Body of pancreas (tissue), 4 donors: ENCODE measurements around the gene SMG1. TPM values are rescaled to one million over a fixed set of nuclear protein-coding genes. Genes with fewer than 3 reads are reported as not detected.

Source experiments
- ATAC-seq: fragments of 150-250 bp; one replicate; pipeline ENCODE4 v1.9.1; 2016
- DNase-seq, 4 donors: peaks; one replicate each; pipeline ENCODE4 v3.0.0-alpha.2; 2019
- H3K27ac ChIP-seq, 4 donors: fragments of 200-600 bp; sonication (generic); 1 replicate in 3 of 4; 2 replicates in 1 of 4; pipeline versions ENCODE4 v1.5.1 to v1.6.1; 2016 to 2019; ENCODE audit warnings: mild to moderate bottlenecking in 1 of 4, mixed read lengths in 1 of 4, moderate library complexity in 1 of 4
- H3K27me3 ChIP-seq, 2 donors: fragments of 200-600 bp; sonication (generic); one replicate each; pipeline ENCODE4 v1.6.0; 2016; ENCODE audit warnings: mild to moderate bottlenecking in 1 of 2
- H3K36me3 ChIP-seq, 2 donors: fragments of 200-600 bp; sonication (generic); replicated peaks in 1 of 2; 2 replicates each; pipeline ENCODE4 v1.5.1; 2016; ENCODE audit warnings: low read depth in 2 of 2; ENCODE audit not compliant: insufficient read depth in 1 of 2
- H3K4me1 ChIP-seq: fragments of 200-600 bp; sonication (generic); one replicate; pipeline ENCODE4 v1.6.0; 2016
- H3K4me3 ChIP-seq, 2 donors: fragments of 200-600 bp; sonication (generic); 1 replicate in 1 of 2; 2 replicates in 1 of 2; pipeline ENCODE4 v1.5.1; 2016 to 2019
- H3K9me3 ChIP-seq, 3 donors: fragments of 200-600 bp; sonication (generic); 1 replicate in 2 of 3; 2 replicates in 1 of 3; pipeline ENCODE4 v1.5.1; 2016
- CTCF ChIP-seq, 7 experiments: fragments of 450-650 bp in 4 of 7; fragments of 200-600 bp in 3 of 7; sonication (generic) in 3 of 7; IDR thresholded peaks; one replicate each; pipeline ENCODE4 v1.5.1; 2016 to 2019; ENCODE audit warnings: antibody characterized with exemption in 7 of 7
- POLR2A ChIP-seq, 3 donors: fragments of 450-650 bp; IDR thresholded peaks; one replicate each; pipeline ENCODE4 v1.6.1; 2016; ENCODE audit warnings: antibody characterized with exemption in 3 of 3, mild to moderate bottlenecking in 2 of 3
- WGBS, 2 donors: methylation state at CpG; one replicate each; pipeline ENCODE4 v1.1.5; 2017; 5-methylcytosine and 5-hydroxymethylcytosine counted together
- intact Hi-C: fragments of 100-400 bp; cut with DNase I; formaldehyde crosslinking; loops from one replicate; pipeline ENCODE4 v1.15.1; 2023
- total RNA-seq, 2 donors: library from RNA; depleted of rRNA; stranded (reverse); fragments of >200 nt; gene quantifications; one replicate each; pipeline ENCODE4 v1.1.0, GENCODE V29; 2016

The SMG1 gene
- total RNA-seq, 2 donors from 2014 or later, result 50.3 to 59.3 TPM

- Histone ChIP-seq H3K4me3 (peak overlapping the region; percentile 88 to 100), H3K9me3 (peaks cover 0 to 3% (median 0%) of the 10 kb centered on the region in 3 donors), H3K4me1 (peaks cover 62% of the 10 kb centered on the region), H3K27me3 (no peaks in the 10 kb centered on the region), H3K36me3 (no peaks in the 10 kb centered on the region), H3K27ac (peak overlapping the region in 3 of 4 donors; percentile 84 to 93 (median 87))
- intact Hi-C loops, result no loop called here
- no peak for DNase-seq
- 0 to 3% methylated on average over 8 of the region's 8 CpGs for WGBS, 2 donors
- TF ChIP-seq POLR2A (IDR thresholded peaks at IDR 0.05) (no peak), CTCF (IDR thresholded peaks at IDR 0.05) (no peak)
- ATAC-seq, result no peak
Measured at GRCh38 chr16:18800293-18800692, 125.9 kb downstream of the SMG1 start.

GRCh38 chr16:18799500-18799899 lies 126.7 kb downstream of the SMG1 start:
- no peak overlapping the region for H3K4me3 ChIP-seq
- ATAC-seq (no peak), DNase-seq (no peak)
- WGBS, 2 donors, result 49 to 62% methylated on average over 3 of the region's 3 CpGs
- intact Hi-C loops, result no loop called here
- H3K9me3 ChIP-seq, result peaks cover 0 to 3% (median 0%) of the 10 kb centered on the region in 3 donors
- no peaks in the 10 kb centered on the region for H3K27me3 ChIP-seq
- TF ChIP-seq POLR2A (IDR thresholded peaks at IDR 0.05), result no peak
- TF ChIP-seq CTCF (IDR thresholded peaks at IDR 0.05), result no peak
- H3K4me1 ChIP-seq, result peaks cover 63% of the 10 kb centered on the region
- H3K27ac ChIP-seq, result peak overlapping the region in 2 of 4 donors; percentile 27 to 87
- H3K36me3 ChIP-seq, result peaks cover 0 to under 1% of the 10 kb centered on the region in 2 donors

- Histone ChIP-seq H3K9me3 (peaks cover 0 to 3% (median 0%) of the 10 kb centered on the region in 3 donors), H3K4me3 (no peak overlapping the region), H3K4me1 (peaks cover 62% of the 10 kb centered on the region), H3K27ac (peak overlapping the region in 2 of 4 donors; percentile 15 to 66), H3K27me3 (no peaks in the 10 kb centered on the region), H3K36me3 (peaks cover 0 to 13% of the 10 kb centered on the region in 2 donors)
- 34 to 41% methylated on average over 4 of the region's 4 CpGs for WGBS, 2 donors
- TF ChIP-seq POLR2A (IDR thresholded peaks at IDR 0.05), result no peak
- TF ChIP-seq CTCF (IDR thresholded peaks at IDR 0.05), result no peak
- no peak for DNase-seq
- intact Hi-C loops, result no loop called here
- no peak for ATAC-seq
Measured at GRCh38 chr16:18797746-18798145, 128.5 kb downstream of the SMG1 start.

- Histone ChIP-seq H3K27me3 (no peaks in the 10 kb centered on the region), H3K4me3 (no peak overlapping the region), H3K4me1 (peaks cover 51% of the 10 kb centered on the region), H3K36me3 (peaks cover 0 to 13% of the 10 kb centered on the region in 2 donors), H3K27ac (peak overlapping the region in 3 of 4 donors; percentile 5 to 66 (median 31)), H3K9me3 (peaks cover 0 to 3% (median 0%) of the 10 kb centered on the region in 3 donors)
- 20 to 25% methylated on average over 1 of the region's 1 CpG for WGBS, 2 donors
- intact Hi-C loops, result no loop called here
- DNase-seq (no peak), ATAC-seq (no peak)
- no peak for TF ChIP-seq CTCF (IDR thresholded peaks at IDR 0.05)
- no peak for TF ChIP-seq POLR2A (IDR thresholded peaks at IDR 0.05)
Measured at GRCh38 chr16:18796377-18796776, 129.8 kb downstream of the SMG1 start.

- Histone ChIP-seq H3K4me1 (peaks cover 39% of the 10 kb centered on the region), H3K36me3 (peaks cover 0 to 13% of the 10 kb centered on the region in 2 donors), H3K27me3 (no peaks in the 10 kb centered on the region), H3K27ac (no peak overlapping the region), H3K4me3 (no peak overlapping the region), H3K9me3 (peaks cover 0 to 3% (median 0%) of the 10 kb centered on the region in 3 donors)
- TF ChIP-seq CTCF (IDR thresholded peaks at IDR 0.05), result no peak
- no peak for TF ChIP-seq POLR2A (IDR thresholded peaks at IDR 0.05)
- no peak for DNase-seq
- WGBS, 2 donors, result 85 to 87% methylated on average over 11 of the region's 11 CpGs
- ATAC-seq, result no peak
- intact Hi-C loops, result no loop called here
Measured at GRCh38 chr16:18792836-18793433, 133.3 kb downstream of the SMG1 start.
